K562 (cell line): ENCODE measurements around the gene GLI3. TPM values are rescaled to one million over a fixed set of nuclear protein-coding genes. Genes with fewer than 3 reads are reported as not detected.

ENCODE experiments used
- FOXA1 ChIP-seq: fragments of 450-650 bp; IDR thresholded peaks from 2 replicates; pipeline ENCODE4 v1.6.1; 2016; ENCODE audit warnings: mild to moderate bottlenecking, borderline replicate concordance
- GTF2E2 ChIP-seq: fragments of 200-800 bp; sonication (Bioruptor generic); IDR thresholded peaks from 2 replicates; pipeline ENCODE4 v1.6.1; 2016; ENCODE audit warnings: missing genetic modification characterization, missing compliant biosample characterization
- MTF1 ChIP-seq: fragments of 250-450 bp; sonication (Bioruptor Pico); IDR thresholded peaks from 2 replicates; pipeline ENCODE4 v1.9.0; 2021; ENCODE audit warnings: moderate library complexity, mild to moderate bottlenecking, inconsistent platforms, borderline replicate concordance
- RBM34 ChIP-seq: fragments of 200-400 bp; formaldehyde crosslinking; IDR thresholded peaks from 2 replicates; pipeline ENCODE4 v1.6.1; 2018; ENCODE audit warnings: low read length, borderline replicate concordance; ENCODE audit not compliant: insufficient read depth
- TFAM ChIP-seq: fragments of 250-450 bp; sonication (Bioruptor Pico); conservative IDR thresholded peaks from 2 replicates; pipeline ENCODE4 v1.5.0; 2021; ENCODE audit warnings: mild to moderate bottlenecking, moderate library complexity
- XRCC4 ChIP-seq: IDR thresholded peaks from one replicate; pipeline ENCODE4 v1.6.1; 2011; ENCODE audit not compliant: insufficient read depth, insufficient read length; ENCODE audit errors: extremely low read depth
- ZNF668 ChIP-seq: fragments of 250-450 bp; sonication (Bioruptor Pico); IDR thresholded peaks from 2 replicates; pipeline ENCODE4 v1.8.0; 2022; ENCODE audit warnings: mild to moderate bottlenecking, inconsistent platforms
- polyA plus RNA-seq, 8 experiments: library from polyadenylated mRNA; depleted of rRNA in 4 of 8; stranded (reverse) in 5 of 8; unstranded in 3 of 8; fragments of >200 nt; fragmentation: Nextera tagmentation in 2 of 8; fragmentation: Illumina TruSeq in 1 of 8; extraction: Ambion mirVana in 2 of 8; extraction: Trizol in 1 of 8; gene quantifications; 2 replicates each; pipeline versions ENCODE4 v1.2.1 to v1.2.3, GENCODE V29; 2011 to 2014; ENCODE audit warnings: inconsistent platforms in 1 of 8, missing spikeins in 1 of 8
- total RNA-seq, 7 experiments: library from RNA; depleted of rRNA in 6 of 7; stranded (reverse); fragments of >200 nt in 6 of 7; fragmentation: Illumina TruSeq in 2 of 7; extraction: Trizol in 2 of 7; gene quantifications; 2 replicates each; pipeline versions ENCODE4 v1.2.1 to v1.2.3, GENCODE V29; 2011 to 2021; ENCODE audit warnings: low replicate concordance in 1 of 7
- TF ChIP-seq, protein P1 (sequence below): fragments of 450-650 bp; IDR thresholded peaks from 2 replicates; pipeline ENCODE4 v1.6.1; 2016; ENCODE audit warnings: mild to moderate bottlenecking, moderate library complexity
- TF ChIP-seq, protein P2 (sequence below): fragments of 450-650 bp; IDR thresholded peaks from 2 replicates; pipeline ENCODE4 v1.6.1; 2018; ENCODE audit not compliant: partially characterized antibody

The GLI3 gene
- total and polyA plus RNA-seq, 9 of the 15 experiments (the other 6 are each of a cell fraction or from before 2014, with no cell fraction given) = 0.01 to 0.18 (median 0.07) TPM; not detected in 6

GRCh38 chr7:42227936-42228591, 8.9 kb downstream of the GLI3 start (continued):
- TF ChIP-seq, protein P1, sequence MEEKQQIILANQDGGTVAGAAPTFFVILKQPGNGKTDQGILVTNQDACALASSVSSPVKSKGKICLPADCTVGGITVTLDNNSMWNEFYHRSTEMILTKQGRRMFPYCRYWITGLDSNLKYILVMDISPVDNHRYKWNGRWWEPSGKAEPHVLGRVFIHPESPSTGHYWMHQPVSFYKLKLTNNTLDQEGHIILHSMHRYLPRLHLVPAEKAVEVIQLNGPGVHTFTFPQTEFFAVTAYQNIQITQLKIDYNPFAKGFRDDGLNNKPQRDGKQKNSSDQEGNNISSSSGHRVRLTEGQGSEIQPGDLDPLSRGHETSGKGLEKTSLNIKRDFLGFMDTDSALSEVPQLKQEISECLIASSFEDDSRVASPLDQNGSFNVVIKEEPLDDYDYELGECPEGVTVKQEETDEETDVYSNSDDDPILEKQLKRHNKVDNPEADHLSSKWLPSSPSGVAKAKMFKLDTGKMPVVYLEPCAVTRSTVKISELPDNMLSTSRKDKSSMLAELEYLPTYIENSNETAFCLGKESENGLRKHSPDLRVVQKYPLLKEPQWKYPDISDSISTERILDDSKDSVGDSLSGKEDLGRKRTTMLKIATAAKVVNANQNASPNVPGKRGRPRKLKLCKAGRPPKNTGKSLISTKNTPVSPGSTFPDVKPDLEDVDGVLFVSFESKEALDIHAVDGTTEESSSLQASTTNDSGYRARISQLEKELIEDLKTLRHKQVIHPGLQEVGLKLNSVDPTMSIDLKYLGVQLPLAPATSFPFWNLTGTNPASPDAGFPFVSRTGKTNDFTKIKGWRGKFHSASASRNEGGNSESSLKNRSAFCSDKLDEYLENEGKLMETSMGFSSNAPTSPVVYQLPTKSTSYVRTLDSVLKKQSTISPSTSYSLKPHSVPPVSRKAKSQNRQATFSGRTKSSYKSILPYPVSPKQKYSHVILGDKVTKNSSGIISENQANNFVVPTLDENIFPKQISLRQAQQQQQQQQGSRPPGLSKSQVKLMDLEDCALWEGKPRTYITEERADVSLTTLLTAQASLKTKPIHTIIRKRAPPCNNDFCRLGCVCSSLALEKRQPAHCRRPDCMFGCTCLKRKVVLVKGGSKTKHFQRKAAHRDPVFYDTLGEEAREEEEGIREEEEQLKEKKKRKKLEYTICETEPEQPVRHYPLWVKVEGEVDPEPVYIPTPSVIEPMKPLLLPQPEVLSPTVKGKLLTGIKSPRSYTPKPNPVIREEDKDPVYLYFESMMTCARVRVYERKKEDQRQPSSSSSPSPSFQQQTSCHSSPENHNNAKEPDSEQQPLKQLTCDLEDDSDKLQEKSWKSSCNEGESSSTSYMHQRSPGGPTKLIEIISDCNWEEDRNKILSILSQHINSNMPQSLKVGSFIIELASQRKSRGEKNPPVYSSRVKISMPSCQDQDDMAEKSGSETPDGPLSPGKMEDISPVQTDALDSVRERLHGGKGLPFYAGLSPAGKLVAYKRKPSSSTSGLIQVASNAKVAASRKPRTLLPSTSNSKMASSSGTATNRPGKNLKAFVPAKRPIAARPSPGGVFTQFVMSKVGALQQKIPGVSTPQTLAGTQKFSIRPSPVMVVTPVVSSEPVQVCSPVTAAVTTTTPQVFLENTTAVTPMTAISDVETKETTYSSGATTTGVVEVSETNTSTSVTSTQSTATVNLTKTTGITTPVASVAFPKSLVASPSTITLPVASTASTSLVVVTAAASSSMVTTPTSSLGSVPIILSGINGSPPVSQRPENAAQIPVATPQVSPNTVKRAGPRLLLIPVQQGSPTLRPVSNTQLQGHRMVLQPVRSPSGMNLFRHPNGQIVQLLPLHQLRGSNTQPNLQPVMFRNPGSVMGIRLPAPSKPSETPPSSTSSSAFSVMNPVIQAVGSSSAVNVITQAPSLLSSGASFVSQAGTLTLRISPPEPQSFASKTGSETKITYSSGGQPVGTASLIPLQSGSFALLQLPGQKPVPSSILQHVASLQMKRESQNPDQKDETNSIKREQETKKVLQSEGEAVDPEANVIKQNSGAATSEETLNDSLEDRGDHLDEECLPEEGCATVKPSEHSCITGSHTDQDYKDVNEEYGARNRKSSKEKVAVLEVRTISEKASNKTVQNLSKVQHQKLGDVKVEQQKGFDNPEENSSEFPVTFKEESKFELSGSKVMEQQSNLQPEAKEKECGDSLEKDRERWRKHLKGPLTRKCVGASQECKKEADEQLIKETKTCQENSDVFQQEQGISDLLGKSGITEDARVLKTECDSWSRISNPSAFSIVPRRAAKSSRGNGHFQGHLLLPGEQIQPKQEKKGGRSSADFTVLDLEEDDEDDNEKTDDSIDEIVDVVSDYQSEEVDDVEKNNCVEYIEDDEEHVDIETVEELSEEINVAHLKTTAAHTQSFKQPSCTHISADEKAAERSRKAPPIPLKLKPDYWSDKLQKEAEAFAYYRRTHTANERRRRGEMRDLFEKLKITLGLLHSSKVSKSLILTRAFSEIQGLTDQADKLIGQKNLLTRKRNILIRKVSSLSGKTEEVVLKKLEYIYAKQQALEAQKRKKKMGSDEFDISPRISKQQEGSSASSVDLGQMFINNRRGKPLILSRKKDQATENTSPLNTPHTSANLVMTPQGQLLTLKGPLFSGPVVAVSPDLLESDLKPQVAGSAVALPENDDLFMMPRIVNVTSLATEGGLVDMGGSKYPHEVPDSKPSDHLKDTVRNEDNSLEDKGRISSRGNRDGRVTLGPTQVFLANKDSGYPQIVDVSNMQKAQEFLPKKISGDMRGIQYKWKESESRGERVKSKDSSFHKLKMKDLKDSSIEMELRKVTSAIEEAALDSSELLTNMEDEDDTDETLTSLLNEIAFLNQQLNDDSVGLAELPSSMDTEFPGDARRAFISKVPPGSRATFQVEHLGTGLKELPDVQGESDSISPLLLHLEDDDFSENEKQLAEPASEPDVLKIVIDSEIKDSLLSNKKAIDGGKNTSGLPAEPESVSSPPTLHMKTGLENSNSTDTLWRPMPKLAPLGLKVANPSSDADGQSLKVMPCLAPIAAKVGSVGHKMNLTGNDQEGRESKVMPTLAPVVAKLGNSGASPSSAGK = no peak
- TF ChIP-seq MTF1 (CRISPR knock-in tag) = no peak
- TF ChIP-seq TFAM (CRISPR knock-in tag) = no peak
- TF ChIP-seq FOXA1 = no peak
- TF ChIP-seq GTF2E2 (tag) = no peak
- no peak for TF ChIP-seq RBM34
- TF ChIP-seq, protein P2, sequence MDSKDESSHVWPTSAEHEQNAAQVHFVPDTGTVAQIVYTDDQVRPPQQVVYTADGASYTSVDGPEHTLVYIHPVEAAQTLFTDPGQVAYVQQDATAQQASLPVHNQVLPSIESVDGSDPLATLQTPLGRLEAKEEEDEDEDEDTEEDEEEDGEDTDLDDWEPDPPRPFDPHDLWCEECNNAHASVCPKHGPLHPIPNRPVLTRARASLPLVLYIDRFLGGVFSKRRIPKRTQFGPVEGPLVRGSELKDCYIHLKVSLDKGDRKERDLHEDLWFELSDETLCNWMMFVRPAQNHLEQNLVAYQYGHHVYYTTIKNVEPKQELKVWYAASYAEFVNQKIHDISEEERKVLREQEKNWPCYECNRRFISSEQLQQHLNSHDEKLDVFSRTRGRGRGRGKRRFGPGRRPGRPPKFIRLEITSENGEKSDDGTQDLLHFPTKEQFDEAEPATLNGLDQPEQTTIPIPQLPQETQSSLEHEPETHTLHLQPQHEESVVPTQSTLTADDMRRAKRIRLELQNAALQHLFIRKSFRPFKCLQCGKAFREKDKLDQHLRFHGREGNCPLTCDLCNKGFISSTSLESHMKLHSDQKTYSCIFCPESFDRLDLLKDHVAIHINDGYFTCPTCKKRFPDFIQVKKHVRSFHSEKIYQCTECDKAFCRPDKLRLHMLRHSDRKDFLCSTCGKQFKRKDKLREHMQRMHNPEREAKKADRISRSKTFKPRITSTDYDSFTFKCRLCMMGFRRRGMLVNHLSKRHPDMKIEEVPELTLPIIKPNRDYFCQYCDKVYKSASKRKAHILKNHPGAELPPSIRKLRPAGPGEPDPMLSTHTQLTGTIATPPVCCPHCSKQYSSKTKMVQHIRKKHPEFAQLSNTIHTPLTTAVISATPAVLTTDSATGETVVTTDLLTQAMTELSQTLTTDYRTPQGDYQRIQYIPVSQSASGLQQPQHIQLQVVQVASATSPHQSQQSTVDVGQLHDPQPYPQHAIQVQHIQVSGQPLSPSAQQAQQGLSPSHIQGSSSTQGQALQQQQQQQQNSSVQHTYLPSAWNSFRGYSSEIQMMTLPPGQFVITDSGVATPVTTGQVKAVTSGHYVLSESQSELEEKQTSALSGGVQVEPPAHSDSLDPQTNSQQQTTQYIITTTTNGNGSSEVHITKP = no peak
- TF ChIP-seq ZNF668 = no peak
- no peak for TF ChIP-seq XRCC4
